RPMI7951 (cell line): ENCODE results near the gene ARHGEF10L. TPM values are rescaled to one million over a fixed set of nuclear protein-coding genes. Genes with fewer than 3 reads are reported as not detected.
"Not testable (repeated sequence)": the region's sequence is repeated elsewhere in the genome, so short reads cannot be mapped to it uniquely, and the experiment has no call there.

ENCODE experiments used
- DNase-seq: peaks from one replicate; pipeline ENCODE4 v3.0.0-alpha.2; 2012; ENCODE audit warnings: low read depth
- total RNA-seq: library from RNA; depleted of rRNA; stranded (reverse); fragments of >200 nt; shearing (Covaris generic); gene quantifications from 2 replicates; pipeline ENCODE4 v1.2.3, GENCODE V29; 2014; rRNA removed

The ARHGEF10L gene
- total RNA-seq, 1 experiment from 2014 or later: 2.2 TPM

DNA sequence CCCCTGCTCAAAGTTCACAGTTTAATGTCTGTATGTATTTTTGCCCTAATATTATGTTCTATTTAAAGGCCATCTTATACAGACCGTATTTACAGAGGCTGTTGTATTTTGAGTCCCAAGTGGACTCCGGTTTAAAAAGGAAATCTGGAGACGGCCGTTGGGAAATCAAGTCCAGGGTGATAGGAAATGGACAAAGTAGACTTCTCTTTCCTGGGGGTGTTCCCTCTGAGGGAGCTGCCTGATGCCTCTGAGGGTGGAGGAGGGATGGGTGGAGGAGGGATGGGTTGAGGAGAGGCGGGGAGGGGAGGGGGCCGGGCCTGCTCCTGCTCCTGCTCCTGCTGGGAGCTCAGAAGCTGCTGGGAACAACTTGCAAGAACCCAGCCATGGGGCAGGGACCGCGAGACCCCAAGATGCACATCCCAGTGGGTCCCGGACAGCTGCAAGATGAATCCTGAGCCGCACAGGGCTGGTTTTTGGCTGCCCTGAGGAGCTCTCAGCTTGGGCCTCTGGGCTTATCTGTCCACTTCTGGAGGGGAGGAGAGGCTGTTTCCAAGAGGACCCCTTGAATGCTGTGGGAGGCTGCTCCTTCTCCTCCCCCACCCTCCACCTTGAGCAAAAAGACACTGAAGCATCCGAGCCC, 203.6 kb downstream of the ARHGEF10L start:
- no peak for DNase-seq

DNA sequence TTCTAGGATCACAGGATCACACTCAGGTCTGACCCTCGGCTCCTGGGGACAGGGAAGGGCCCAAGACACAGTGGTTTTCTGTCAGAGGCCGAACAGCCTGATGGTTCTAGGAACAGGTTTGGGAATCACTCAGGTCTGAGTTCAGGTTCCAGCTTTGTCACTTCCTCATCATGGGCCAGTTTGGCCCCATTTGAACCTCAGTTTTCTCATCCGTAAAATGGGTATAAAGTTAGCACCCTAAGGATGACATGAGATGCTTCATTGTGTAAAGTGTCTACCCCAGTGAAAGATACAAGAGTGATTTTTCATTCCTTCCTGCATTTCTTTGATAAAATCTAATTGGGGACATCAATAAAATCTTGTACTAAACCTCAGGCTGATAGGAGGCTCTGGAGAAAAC, 204.4 kb downstream of the ARHGEF10L start:
- DNase-seq: no peak

DNA sequence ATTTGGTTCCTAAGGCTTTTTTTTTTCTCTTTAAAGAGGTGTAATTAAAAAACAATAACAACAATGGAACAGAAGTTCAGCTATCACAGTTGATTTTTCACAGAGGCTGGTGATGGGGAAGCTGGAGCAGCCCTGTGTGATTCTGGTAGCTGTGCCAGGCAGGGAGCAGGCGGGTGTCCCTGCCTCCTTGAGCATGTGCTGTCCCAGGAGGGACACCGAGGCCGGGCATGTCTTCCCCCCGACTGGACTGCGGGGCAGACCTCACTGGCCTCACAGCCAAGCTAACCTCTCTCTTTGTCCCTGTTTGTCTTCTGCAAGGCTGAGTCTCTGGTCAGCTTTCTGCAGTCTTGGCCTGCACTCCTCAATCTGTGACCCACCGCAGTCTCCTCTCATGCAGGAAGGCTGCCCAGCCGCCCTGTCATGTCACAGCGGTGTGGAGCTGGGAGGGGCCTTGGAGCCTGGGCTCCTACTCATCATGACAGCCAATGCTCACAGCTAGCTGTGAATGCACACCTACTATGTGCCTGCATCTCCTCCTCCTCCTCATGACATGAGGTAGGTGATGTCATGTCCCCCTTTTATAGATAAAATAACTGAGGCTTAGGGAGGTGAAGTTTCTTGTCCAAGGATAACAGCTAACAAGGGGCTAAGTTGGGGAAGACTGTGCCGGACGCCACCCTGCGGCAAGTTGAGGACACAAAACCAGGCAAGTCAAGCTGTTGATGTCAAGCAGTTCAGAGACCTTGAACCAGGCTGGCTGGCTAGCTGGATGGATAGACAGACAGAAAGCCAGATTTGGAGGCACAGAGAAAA, 205.4 kb downstream of the ARHGEF10L start:
- no peak for DNase-seq

DNA sequence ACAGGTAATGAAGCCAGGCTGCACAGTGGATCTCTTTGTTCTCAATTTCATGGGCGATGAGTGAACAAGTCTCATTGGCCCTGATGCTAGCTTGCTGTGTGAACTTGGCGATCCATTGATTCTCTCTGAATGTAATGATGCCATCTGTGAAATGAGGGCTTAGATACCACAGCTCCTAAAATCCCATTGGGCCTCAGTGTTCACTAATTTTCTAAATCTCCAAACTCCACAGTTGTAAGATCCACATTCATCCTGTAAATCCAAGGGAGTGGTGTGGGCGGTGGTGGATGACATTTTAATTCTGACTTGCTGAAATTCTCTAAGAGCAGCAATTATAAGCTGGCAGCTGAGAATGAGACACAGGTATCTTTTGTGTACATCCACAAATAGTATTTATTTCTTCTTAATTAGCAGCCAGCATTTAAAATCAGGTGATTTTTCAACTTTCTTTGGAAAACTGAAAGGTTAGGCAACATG, 206.0 kb downstream of the ARHGEF10L start:
- no peak for DNase-seq

DNA sequence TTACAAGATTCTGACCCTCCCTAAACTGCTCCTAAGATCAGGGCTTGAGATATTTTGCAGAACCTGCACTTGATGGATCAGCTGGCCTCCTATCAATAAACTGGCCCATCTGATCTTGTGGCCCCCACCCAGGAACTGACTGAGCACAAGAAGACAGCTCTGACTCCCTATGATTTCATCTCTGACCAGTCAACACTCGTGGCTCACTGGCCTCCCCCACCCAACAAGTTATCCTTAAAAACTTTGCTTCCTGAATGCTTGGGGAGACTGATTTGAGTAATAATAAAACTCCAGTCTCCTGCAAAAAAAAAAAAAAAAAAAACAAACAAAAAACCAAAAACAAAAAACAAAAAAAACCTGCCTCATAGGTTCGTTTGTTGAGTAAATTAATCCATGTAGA, 206.8 kb downstream of the ARHGEF10L start:
- DNase-seq: not testable (repeated sequence)

DNA sequence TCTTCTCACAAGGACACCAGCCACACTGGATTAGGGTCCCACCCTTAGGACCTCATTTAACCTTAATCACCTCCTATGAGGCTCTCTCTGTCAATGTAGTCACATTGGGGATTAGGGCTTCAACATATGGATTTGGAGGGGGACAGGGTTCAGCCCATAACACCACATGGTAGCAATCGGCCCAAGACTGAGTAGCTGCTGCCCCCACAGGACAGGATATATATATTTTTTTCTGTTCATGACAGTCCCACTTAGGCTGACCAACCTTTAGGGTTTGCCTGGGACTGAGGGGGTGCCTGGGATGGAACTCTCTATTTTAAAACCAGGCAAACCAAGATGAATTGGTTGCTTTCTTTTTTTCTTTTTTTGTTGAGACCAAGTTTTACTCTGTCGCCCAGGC, 207.4 kb downstream of the ARHGEF10L start:
- no peak for DNase-seq

Other genes with a start within 250 kb of the ARHGEF10L start
- 3.5 and 6.7 TPM in 2 replicates for gene PADI4, start 231.5 kb upstream of the ARHGEF10L start, total RNA-seq
- not detected in 2 replicates for gene PADI6, start 167.5 kb upstream of the ARHGEF10L start, total RNA-seq
- 60.7 and 61.9 TPM in 2 replicates for gene RCC2, start 100.0 kb upstream of the ARHGEF10L start, total RNA-seq
- gene ACTL8, start 215.6 kb downstream of the ARHGEF10L start, total RNA-seq: 0.20 and 0.48 TPM in 2 replicates